K562 (cell line): ENCODE measurements around the gene PYM1. TPM values are rescaled to one million over a fixed set of nuclear protein-coding genes. Genes with fewer than 3 reads are reported as not detected.

Source experiments
- ARHGAP35 ChIP-seq: fragments of 450-650 bp; IDR thresholded peaks from 2 replicates; pipeline ENCODE4 v1.6.1; 2018; ENCODE audit not compliant: partially characterized antibody
- ELF4 ChIP-seq: fragments of 450-650 bp; formaldehyde crosslinking; IDR thresholded peaks from 2 replicates; pipeline ENCODE4 v1.4.0; 2022; ENCODE audit warnings: missing genetic modification characterization
- MGA ChIP-seq: fragments of 450-650 bp; IDR thresholded peaks from 2 replicates; pipeline ENCODE4 v1.6.1; 2016; ENCODE audit warnings: mild to moderate bottlenecking, moderate library complexity
- NBN ChIP-seq: fragments of 450-650 bp; IDR thresholded peaks from 2 replicates; pipeline ENCODE4 v1.6.1; 2016; ENCODE audit warnings: low read depth, mild to moderate bottlenecking
- SMAD4 ChIP-seq: fragments of 250-450 bp; sonication (Bioruptor Pico); conservative IDR thresholded peaks from 2 replicates; pipeline ENCODE4 v1.8.0; 2021; ENCODE audit warnings: inconsistent platforms, mild to moderate bottlenecking, moderate library complexity
- polyA plus RNA-seq, 8 experiments: library from polyadenylated mRNA; depleted of rRNA in 4 of 8; stranded (reverse) in 5 of 8; unstranded in 3 of 8; fragments of >200 nt; fragmentation: Nextera tagmentation in 2 of 8; fragmentation: Illumina TruSeq in 1 of 8; extraction: Ambion mirVana in 2 of 8; extraction: Trizol in 1 of 8; gene quantifications; 2 replicates each; pipeline versions ENCODE4 v1.2.1 to v1.2.3, GENCODE V29; 2011 to 2014; ENCODE audit warnings: inconsistent platforms in 1 of 8, missing spikeins in 1 of 8
- total RNA-seq, 7 experiments: library from RNA; depleted of rRNA in 6 of 7; stranded (reverse); fragments of >200 nt in 6 of 7; fragmentation: Illumina TruSeq in 2 of 7; extraction: Trizol in 2 of 7; gene quantifications; 2 replicates each; pipeline versions ENCODE4 v1.2.1 to v1.2.3, GENCODE V29; 2011 to 2021; ENCODE audit warnings: low replicate concordance in 1 of 7

PYM1 gene
- total and polyA plus RNA-seq, 9 of the 15 experiments (the other 6 are each of a cell fraction or from before 2014, with no cell fraction given): 29.0 to 51.3 (median 34.1) TPM

- 0 out of 2 replicates have a peak, but pooled peaks have one; percentile 13 for TF ChIP-seq MGA
- TF ChIP-seq ELF4 (CRISPR knock-in tag): peak; percentile 97
- TF ChIP-seq SMAD4 (CRISPR knock-in tag): peak; percentile 27; the same call in 1 of the 2 replicates
- peak; percentile 83 for TF ChIP-seq ARHGAP35
- peak; percentile 94 for TF ChIP-seq NBN
These were observed 45.4 kb upstream of the PYM1 start (continued) for GRCh38 chr12:55972911-55973598.
